SH-SY5Y (cell line): Measurements from ENCODE around the gene DUSP9.

Experiments used
- GATA2 ChIP-seq: IDR thresholded peaks from 2 replicates; pipeline ENCODE4 v1.6.1; 2011; ENCODE audit warnings: mild to moderate bottlenecking, low read depth, low read length
- GATA3 ChIP-seq: IDR thresholded peaks from 2 replicates; pipeline ENCODE4 v1.6.1; 2011; ENCODE audit warnings: low read depth, mild to moderate bottlenecking, low read length, moderate library complexity

The DUSP9 gene

DNA sequence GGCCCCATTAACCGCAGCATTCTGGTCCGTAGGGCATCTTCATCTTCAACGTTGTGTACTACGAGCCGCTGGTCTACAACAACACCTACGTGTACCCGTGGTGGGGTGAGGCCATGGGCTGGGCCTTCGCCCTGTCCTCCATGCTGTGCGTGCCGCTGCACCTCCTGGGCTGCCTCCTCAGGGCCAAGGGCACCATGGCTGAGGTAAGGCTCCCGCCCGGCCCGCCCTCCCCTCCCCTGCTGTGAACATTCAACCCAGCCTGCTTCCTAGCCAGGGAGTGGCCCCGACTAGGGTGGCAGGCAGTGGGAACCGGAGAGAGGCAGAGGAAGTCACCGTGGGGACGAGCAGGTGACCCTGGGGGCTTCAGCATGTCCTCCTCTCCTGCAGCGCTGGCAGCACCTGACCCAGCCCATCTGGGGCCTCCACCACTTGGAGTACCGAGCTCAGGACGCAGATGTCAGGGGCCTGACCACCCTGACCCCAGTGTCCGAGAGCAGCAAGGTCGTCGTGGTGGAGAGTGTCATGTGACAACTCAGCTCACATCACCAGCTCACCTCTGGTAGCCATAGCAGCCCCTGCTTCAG, 47.8 kb downstream of the DUSP9 start:
- TF ChIP-seq GATA3: no peak
- no peak for TF ChIP-seq GATA2

DNA sequence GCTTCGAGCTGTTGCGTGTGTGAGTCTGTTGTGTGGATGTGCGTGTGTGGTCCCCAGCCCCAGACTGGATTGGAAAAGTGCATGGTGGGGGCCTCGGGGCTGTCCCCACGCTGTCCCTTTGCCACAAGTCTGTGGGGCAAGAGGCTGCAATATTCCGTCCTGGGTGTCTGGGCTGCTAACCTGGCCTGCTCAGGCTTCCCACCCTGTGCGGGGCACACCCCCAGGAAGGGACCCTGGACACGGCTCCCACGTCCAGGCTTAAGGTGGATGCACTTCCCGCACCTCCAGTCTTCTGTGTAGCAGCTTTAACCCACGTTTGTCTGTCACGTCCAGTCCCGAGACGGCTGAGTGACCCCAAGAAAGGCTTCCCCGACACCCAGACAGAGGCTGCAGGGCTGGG, 49.1 kb downstream of the DUSP9 start:
- TF ChIP-seq GATA3: no peak
- no peak for TF ChIP-seq GATA2

GRCh38 chrX:153697924-153698865, 51.2 kb downstream of the DUSP9 start:
- TF ChIP-seq GATA3 (no peak), GATA2 (no peak)

DNA sequence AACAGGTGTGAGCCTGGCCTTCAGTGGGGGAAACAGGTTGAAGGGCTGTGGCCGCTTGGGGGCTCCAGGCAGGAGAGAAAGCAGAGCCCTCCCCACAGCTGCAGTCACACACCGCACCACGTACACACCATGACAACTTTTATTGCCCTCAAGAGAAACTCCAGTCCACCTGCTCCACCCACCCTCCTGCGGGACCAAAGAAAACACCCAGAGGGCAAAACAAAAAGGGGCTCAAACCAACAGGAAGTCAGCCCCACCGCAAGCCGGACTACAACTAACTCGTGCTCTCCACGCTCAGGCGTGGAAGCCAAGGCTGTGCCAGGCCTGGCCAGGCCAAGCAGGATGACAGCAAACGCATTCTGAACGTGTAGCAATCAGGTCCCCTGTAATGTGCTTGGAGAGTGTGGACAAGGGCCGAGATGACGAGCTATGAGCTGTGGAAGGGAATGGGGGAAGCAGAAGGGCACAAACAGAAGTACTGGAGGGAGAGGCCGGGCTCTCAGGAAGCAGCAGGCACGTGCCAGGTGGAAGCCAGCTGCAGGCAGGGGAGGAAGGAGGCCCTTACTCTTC, 53.5 kb downstream of the DUSP9 start:
- TF ChIP-seq GATA3: no peak
- no peak for TF ChIP-seq GATA2
